ENCODE results near the gene COL18A1.
"Not testable (repeated sequence)": the region's sequence is repeated elsewhere in the genome, so short reads cannot be mapped to it uniquely, and the experiment has no call there.

COL18A1 gene

GRCh38 chr21:45404730-45405270 lies at the start of gene COL18A1:
Gene COL18A1 (plus strand): TSS chr21:45405165. CDS start chr21:45405231, 66 bp downstream.
- no peak for DNase-seq

DNA sequence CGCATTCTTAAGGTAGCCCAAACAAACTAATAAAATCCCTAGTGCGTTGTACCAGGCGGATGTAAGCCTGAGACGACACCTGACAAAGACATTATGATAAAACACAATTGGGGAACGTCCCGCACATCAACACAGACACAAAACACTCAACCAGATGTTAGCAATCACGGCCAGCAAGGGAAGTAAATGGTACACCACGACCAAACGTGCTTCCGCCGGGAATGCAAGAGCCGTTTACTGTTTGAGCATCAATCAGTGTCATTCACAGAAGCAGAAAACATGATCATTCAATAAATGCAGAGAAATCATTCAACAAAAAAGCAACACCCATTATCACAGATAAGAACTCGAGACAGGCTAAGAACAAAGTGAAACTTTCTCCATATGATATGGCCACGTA lies 49.4 kb upstream of the COL18A1 start:
- DNase-seq: no peak

DNA sequence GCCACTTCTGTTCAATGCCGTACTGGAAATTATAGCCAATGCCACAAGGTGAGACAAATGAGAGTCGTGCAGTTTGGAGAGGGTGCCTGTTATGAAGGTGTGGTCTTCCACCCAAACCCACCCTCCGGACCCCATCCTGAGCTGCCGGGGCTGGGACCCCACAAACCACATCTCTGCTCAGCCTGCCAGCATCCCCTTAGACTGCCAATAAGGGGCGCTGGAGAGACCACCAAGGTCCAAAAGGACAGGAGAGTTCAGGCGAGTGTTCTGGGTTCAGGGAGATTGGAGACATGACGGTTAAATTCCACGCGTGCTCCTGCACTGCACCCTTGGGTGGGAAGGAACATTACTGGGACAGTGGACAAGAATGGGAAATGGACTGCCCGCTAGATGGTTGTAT lies 48.7 kb upstream of the COL18A1 start:
- DNase-seq: no peak

- DNase-seq: no peak
Measured at GRCh38 chr21:45356653-45357435, 48.1 kb upstream of the COL18A1 start.

GRCh38 chr21:45357436-45358260 lies 47.3 kb upstream of the COL18A1 start:
- DNase-seq: no peak

DNA sequence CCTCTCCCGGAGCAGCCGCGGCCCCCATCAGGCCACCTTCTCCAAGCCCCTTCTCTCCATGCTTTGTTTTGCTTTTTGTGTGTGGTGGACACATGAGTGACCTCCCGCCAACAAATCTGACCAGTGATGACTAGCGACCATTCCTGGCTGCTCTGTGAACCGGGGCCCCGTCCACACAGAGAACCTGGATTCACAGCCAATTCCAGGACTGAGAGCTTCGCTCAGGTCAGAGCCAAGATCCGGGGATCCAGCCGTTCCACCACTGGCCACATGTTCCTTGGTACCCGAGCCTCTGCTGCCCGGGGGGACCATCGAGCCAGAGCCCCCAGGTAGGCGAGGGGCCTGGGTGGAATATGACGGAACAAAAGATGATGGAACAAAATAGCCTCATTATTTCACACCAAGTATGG lies 46.7 kb upstream of the COL18A1 start:
- DNase-seq: no peak

DNA sequence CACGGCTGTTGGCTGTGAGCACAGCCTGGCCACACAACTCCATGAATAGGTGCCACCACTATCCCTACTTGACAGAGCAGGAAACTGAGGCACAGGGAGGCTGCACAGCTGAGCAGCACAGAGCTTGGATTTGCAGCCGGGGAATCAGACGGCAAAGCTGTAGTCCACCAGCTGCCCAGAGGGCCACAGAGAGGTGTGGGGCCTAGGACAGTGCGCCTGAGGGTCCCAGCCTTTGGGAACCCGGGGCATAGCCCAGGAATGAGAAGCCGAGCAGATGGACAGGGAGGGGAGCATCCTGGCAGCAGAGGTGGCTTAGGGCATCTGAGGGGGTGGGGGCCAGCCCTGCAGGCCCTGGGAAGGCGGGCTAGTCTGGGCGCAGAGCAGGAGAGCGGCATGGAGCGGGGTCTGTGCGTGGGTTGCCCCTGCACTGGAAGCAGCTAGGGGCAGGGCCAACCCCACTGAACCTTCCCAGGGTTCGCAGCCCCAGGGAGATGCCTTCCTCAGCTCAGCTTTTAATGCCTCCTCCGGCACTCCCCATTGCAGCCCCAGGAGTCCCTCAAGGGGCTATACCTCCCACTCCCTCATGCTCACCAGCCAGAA lies 46.2 kb upstream of the COL18A1 start:
- no peak for DNase-seq

- no peak for DNase-seq
Measured at GRCh38 chr21:45359451-45360217, 45.3 kb upstream of the COL18A1 start.

DNA sequence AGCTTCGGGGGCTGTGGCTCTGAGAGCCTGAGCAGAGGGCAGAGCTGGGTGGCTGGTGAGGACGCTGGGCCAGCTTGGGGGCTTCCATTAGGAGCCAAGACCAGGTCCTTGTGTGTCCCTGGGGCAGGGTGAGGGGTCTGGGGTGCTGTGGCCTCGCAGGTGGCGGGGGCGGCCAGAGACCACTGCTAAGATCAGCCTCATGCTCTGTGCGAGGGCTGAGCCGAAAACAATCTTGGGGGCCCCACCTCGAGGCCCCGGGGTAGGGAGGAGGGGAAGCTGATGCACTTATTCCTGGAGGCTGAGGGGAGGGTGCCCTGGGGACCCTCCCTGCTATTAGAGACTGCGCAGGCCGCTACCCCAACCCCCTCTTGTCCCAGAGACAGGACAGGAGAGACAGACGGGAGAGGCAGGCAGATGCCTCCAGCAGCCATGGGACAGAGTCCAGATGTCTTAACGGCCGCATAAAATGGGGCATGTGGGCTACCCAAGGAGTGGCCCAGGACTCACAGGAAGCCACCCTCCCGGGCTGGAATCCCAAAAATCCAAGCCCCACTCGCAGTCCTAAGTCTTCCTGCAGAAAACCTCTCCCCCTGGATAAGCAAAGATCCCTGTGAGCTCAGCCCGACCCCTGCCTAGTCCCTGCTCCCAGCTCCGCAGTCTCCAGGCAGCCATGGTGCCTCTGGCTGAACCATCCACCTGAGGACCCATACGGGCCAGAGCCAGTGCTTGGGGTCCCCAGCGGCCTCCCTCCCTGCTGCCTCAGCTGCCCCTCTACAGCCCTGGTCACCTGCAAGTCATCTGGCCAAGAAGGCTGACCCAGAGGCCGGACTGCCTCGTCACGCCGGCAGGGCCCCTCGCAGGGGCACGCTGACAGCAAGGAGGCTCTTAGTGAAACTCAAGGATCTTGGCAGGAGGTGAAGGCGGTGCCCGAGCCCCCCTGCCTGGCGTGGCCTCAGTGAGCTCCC lies 43.6 kb upstream of the COL18A1 start:
- no peak for DNase-seq

GRCh38 chr21:45362077-45362747 lies 42.8 kb upstream of the COL18A1 start:
- DNase-seq: no peak

- no peak for DNase-seq
Measured at GRCh38 chr21:45362748-45363145, 42.2 kb upstream of the COL18A1 start.

DNA sequence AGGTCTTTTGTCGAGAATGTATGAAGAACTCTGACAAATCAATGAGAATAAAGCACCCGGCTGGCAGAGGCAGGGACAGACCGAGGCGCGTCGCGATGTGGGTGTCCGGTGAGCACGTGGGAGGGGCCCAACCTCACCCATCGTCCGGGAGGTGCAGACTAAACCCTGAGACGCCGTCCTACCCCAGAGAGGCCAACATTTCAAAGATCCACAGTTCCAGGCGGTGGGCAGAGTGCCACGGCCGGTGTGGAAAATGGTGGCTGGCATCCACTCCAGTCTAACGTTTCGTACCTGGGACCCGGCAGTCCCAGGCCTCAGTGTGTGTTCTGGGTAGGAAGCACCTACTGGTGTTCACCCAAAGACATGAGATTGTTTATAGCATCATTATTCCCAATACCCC lies 41.7 kb upstream of the COL18A1 start:
- DNase-seq: not testable (repeated sequence)

DNA sequence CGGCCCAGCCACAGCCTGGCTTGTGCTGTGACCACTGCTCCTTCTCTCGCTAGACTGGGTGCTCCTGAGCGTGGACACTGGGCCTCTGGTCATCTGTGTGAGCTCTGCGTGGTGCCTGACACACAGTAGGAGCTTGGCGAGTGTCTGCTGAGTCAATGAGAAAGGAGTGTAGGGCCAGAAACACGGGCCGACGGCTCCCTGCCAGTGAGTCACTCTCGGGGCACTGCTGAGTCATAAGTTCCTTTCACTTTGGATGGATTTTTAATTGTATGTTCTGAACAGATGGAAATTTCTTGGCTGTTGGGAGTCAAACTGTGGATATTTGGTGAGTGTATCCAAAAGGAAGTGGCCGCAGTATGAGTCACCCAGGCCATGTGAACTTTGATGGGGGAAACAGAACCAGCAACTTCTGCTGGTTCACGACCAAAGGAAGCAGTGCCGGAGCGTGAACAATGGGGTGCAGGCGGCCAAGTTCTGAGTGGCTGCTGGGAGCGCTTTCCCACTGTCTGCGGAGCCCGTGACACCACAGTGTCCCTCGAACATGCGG lies 41.0 kb upstream of the COL18A1 start:
- peak; percentile 57 for DNase-seq

DNA sequence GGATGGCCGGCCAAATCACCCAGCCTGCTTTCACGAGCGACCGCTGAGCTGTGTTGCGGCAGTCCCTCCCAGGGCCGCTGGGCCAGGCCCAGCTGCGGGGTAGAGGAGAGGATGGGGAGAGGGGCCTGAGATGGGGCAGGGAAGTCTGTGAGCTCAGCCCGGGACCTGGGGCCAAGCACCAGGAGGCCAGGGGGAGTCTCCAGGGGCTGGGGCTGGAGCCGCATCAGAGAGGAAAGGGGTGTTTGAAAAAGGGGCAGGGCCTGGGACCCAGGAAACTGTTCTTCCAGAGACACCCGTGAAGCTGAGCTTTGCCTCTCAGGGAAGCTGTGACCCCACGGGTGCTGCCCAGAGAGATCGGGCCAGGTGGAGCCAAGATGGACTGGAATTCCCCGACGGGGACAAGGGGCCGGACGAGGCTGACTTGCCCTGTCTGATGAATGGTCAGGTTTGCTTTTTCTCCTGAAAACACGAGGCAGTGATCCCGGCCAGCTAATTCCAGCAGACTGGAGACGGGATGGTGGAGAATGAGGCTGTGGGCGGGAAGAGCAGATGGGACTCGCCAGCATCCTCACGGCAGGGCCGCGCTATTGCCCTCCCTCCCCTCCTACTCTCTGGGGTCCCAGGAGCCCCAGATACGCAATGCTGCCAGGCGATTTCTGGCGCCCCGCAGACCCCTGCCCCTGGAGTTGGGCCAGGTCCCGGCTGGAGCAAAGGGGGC lies 40.3 kb upstream of the COL18A1 start:
- DNase-seq: no peak

DNA sequence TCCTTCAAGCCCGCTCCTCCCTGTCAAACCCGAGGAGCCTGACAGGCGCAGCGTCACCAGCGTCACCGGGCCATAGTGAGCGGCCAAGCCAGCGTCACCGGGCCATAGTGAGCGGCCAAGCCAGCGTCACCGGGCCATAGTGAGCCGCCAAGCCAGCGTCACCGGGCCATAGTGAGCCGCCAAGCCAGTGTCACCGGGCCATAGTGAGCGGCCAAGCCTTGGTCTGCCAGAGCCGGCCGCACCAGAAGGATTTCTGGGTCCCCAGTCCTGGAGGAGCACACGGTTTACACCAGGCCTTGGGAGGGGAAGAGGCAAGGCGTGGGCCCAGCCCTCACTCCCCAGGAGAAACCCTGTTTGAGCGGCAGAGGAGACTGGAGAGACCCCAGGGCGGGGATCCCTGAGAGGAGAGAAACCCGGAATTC lies 39.8 kb upstream of the COL18A1 start:
- DNase-seq: no peak

GRCh38 chr21:45365608-45366241 lies 39.2 kb upstream of the COL18A1 start:
- no peak for DNase-seq

DNA sequence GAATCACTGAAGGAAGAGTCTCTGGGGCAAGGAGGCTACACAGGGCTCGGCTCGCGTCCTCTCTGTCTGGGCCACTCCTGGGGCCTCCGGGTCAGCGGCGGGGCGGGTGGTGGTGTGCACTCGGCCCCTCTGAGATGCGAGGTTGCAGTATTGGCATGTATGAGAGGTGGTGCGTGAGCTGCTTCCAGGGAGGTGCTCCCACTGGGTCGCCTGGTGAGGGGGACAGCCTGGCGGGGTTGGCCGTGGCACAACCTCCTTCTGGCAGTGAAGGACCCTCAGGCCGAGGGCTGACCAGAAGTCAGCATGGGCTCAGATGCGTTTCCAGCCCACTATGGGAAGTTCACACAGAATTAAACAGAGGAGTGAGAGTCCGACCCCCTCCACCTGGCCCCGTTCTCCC lies 38.5 kb upstream of the COL18A1 start:
- DNase-seq: no peak

- DNase-seq: no peak
Measured at GRCh38 chr21:45366931-45367401, 38.0 kb upstream of the COL18A1 start.

Data from DMS 273 treated with DMSO at 0.1 percent for 48 hours (cell line).